ENCODE measurements around the gene SMIM30.
A peak's percentile ranks its signal among the peaks of the same experiment; 100 is the strongest.
"Not testable (repeated sequence)": the region's sequence is repeated elsewhere in the genome, so short reads cannot be mapped to it uniquely, and the experiment has no call there.

SMIM30 gene, protein sequence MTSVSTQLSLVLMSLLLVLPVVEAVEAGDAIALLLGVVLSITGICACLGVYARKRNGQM

GRCh38 chr7:113118074-113118959 lies at the start of gene SMIM30:
TSS of gene SMIM30 (minus strand) at chr7:113118554. CDS start at chr7:113117578, 976 bp downstream.
- DNase-seq (ENCODE audit: low read depth, low spot score), result peak; percentile 61

GRCh38 chr7:113166176-113166575 lies 47.8 kb upstream of the SMIM30 start:
- not testable (repeated sequence) for DNase-seq (ENCODE audit: low read depth, low spot score)

DNA sequence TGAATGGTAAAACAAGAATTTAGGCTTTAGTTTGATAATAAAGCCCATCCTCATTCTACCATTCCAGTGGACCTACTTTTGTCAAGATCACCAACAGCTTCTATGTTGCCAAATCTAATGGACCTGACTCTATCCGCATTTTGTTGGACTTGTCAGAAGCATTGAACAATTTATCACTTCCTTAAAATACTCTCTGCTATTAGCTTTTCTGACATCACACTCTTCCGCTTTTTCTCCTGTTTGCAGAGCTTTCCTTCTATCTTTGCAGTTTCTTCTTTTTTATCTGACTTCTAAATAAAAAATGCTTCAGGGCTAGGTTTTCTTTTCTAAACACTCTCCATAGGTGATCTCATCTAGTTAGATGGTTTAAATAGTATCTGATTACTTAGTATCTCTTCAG lies 42.7 kb upstream of the SMIM30 start:
- no peak for DNase-seq (ENCODE audit: low read depth, low spot score)

DNA sequence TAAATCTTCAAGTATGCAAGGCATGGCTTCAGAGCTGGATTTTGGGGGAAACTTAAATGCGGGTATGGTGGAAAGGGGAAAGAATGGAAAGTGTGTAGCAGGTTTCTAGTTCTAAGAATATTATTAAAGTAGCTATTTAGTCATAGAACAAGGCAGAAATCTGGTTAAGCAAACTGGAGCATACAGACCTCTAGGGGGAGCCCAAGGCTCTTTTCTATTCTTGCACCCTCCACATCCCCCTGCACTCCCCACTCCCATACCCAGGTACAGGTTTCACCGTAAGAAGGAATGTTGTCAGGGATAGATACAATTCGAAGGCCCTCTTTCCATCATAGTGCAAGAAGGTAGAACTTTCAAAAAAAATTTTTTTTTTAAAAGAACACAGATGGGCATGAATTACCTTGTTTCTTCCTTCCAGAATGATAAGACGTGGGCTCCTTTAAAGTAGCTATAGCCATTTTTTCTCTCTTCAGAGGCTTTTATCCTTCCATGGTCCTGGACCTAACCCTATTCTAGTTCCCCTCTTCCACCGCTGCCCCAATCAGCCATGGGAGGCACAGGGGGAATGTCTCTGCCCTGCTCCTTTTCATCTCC lies 41.5 kb upstream of the SMIM30 start:
- DNase-seq (ENCODE audit: low read depth, low spot score), result no peak

GRCh38 chr7:113158756-113159155 lies 40.4 kb upstream of the SMIM30 start:
- no peak for DNase-seq (ENCODE audit: low read depth, low spot score)

DNA sequence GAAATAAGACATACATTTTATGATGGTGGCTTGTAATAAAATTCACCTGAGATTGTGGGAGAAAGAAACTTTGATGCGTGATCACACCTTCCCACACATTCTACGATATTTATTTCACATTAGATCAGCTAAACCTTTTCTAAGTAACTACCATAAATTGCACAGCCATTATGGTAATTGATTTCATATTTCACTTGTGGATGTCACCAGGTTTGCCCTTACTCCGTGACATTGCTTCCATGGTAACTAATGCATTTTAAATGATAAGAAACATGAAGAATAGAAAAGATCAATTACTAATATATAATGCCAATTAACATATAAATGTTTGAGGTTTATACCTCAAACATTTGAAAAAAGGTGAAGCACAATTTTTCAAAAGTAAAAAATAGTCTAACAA lies 35.8 kb upstream of the SMIM30 start:
- DNase-seq (ENCODE audit: low read depth, low spot score), result no peak

DNA sequence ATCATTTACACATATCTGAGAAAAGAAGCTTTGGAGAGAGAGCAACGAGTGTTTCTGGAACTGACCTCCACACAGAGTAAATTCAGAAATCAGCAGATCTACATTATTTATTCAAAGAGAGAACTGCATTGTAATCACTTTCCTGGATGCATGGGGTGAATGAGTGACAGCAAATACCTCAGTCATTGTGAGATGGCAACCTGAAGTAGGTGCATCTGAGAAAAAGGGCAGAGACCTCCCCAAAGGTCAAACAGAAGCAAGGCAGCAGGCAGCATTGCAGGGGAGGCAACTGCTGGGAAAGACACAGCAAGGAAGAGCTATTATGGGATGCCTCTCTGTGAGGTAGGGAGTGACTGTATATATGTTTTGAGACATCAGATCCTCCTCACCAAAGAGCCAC lies 26.5 kb upstream of the SMIM30 start:
- no peak for DNase-seq (ENCODE audit: low read depth, low spot score)

GRCh38 chr7:113143486-113144257 lies 25.3 kb upstream of the SMIM30 start:
- DNase-seq (ENCODE audit: low read depth, low spot score), result no peak

GRCh38 chr7:113142385-113143119 lies 24.2 kb upstream of the SMIM30 start:
- no peak for DNase-seq (ENCODE audit: low read depth, low spot score)

GRCh38 chr7:113141803-113142202 lies 23.4 kb upstream of the SMIM30 start:
- no peak for DNase-seq (ENCODE audit: low read depth, low spot score)

DNA sequence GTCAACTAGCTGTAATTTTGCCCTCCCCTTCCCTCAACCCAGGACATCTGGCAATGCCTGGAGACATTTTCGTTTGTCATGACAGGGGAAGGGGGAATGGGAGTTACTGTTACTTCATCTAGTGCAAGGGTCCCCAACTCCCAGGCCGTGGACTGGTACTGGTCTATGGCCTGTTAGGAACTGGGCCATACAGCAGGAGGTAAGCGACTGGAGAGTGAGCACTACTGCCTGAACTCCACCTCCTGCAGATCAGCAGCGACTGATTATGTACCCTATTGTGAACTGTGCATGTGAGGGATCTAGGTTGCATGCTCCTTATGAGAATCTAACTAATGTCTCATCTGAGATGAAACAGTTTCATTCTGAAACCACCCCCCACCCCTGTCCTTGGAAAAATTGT lies 22.6 kb upstream of the SMIM30 start:
- DNase-seq (ENCODE audit: low read depth, low spot score), result no peak

GRCh38 chr7:113137241-113137640 lies 18.9 kb upstream of the SMIM30 start:
- DNase-seq (ENCODE audit: low read depth, low spot score), result no peak

- no peak for DNase-seq (ENCODE audit: low read depth, low spot score)
Measured at GRCh38 chr7:113134025-113134424, 15.7 kb upstream of the SMIM30 start.

GRCh38 chr7:113131367-113131766 lies 13.0 kb upstream of the SMIM30 start:
- no peak for DNase-seq (ENCODE audit: low read depth, low spot score)

DNA sequence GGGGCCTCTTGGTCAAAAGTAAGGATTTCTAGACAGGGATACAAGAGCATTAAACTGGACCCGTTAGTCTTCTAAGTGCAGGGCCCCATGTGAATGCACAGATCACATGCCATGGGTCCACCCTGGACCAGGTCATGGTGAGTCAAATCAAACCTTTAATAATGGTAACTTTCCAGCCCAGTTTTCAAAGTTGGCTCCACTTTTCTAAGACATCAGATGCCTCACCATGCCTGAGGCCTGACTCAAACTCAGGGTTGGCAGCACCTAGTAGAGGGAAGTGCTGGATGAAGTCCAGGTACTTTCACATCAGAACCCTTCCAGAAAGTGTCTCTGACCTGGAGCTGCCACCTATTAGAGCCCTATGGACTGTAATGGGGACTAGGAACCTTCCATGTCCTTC lies 9.7 kb upstream of the SMIM30 start:
- no peak for DNase-seq (ENCODE audit: low read depth, low spot score)

GRCh38 chr7:113125728-113126127 lies 7.4 kb upstream of the SMIM30 start:
- DNase-seq (ENCODE audit: low read depth, low spot score), result no peak

- DNase-seq (ENCODE audit: low read depth, low spot score), result no peak
Measured at GRCh38 chr7:113122744-113123143, 4.4 kb upstream of the SMIM30 start.

- DNase-seq (ENCODE audit: low read depth, low spot score), result no peak
Measured at GRCh38 chr7:113120647-113121046, 2.3 kb upstream of the SMIM30 start.

DNA sequence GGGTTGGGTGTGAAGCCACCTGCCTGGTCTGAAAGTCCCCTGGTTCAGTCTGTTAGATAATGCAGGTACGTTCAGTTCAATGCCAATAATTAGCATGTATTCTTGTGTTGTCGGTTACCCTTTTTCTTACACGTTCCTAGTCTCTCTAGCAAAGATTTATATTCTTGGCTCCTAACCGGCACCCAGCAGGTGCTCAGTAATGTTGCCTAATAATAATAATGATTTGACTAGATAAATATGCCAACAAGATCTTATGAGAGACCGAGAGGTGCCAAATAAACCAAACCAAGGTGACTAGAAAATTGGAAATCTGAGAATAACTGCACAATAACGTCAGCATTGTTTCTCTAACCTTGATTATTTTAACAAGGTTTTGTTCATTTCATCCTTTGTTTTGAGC lies 1.1 kb upstream of the SMIM30 start:
- no peak for DNase-seq (ENCODE audit: low read depth, low spot score)

GRCh38 chr7:113117374-113117774 lies 980 bp downstream of the SMIM30 start:
- DNase-seq (ENCODE audit: low read depth, low spot score), result not testable (repeated sequence)

DNA sequence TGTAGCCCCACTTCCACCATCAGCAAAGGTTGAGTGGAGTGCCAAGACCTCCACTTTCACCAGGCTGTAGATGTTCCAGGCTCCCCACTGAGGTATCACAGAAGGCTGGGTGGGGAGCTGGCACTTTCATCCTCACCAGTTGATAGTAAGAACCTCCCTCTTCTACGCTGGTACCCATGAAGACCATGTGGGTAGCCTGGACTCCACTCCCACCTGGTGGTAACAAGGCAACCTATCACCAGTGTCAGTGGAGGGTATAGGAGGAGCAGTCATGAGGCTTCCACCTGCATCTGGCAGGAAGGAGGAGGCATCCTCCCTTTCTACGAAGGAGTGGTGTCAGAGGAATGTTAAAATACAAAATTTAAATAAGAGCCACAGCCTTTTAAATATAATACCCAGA lies 4.4 kb downstream of the SMIM30 start:
- DNase-seq (ENCODE audit: low read depth, low spot score), result no peak

DNA sequence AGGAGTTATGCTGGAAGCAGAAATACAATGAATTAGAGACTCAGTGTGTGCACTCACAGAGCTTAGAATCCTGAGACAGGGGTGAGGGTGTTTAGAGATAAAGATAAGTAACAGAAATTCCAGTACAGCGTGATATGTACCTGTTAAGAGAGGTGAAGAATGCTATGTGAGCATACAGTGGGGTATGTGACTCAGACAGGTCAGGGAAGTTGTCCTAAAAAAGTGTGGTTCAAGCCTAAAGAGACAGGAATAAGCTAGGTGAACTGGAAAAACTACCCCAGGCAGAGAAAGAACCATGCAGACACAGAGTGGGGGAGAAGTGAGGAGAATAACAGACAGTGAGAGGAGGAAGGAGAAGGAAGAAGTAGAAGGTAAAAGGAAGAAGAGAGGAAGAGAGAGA lies 8.6 kb downstream of the SMIM30 start:
- no peak for DNase-seq (ENCODE audit: low read depth, low spot score)

Data from brain pericyte (primary cell).